H1 (cell line): ENCODE measurements around the gene USP10. TPM values are rescaled to one million over a fixed set of nuclear protein-coding genes. Genes with fewer than 3 reads are reported as not detected.

Experiments used
- CTCF ChIA-PET: fragments of 300-600 bp; sonication (Branson Sonifier 250); formaldehyde crosslinking; loops from one replicate; lab custom pipeline; 2021; ENCODE audit not compliant: partially characterized antibody; lab: Charles Lee
- POLR2A ChIA-PET: fragments of 300-600 bp; sonication (Branson Sonifier 250); formaldehyde crosslinking; loops from one replicate; lab custom pipeline; 2021; ENCODE audit warnings: inconsistent platforms; ENCODE audit not compliant: partially characterized antibody; lab: Charles Lee
- DNase-seq, 2 experiments: peaks; one replicate each; pipeline versions ENCODE4 v3.0.0 to v3.0.0-alpha.2; 2010 to 2022; ENCODE audit warnings: low spot score in 2 of 2, low read depth in 1 of 2, mixed read lengths in 1 of 2
- FAIRE-seq: peaks from 2 replicates; lab custom pipeline; 2011; peaks lifted over from hg19 to GRCh38; lab: Jason Lieb, UNC
- H2AFZ ChIP-seq: 2 replicates; pipeline ENCODE4 v1.8.1; 2012; ENCODE audit warnings: low read length, inconsistent platforms
- H2AK5ac ChIP-seq: 2 replicates; pipeline ENCODE4 v1.6.1; 2013; ENCODE audit warnings: low read depth, low read length
- H2BK120ac ChIP-seq: replicated peaks from 2 replicates; pipeline ENCODE3; 2013; ENCODE audit warnings: low read depth, low read length, inconsistent platforms
- H2BK12ac ChIP-seq: 2 replicates; pipeline ENCODE4 v1.6.1; 2013; ENCODE audit warnings: low read depth, low read length
- H2BK15ac ChIP-seq: 2 replicates; pipeline ENCODE4 v1.6.1; 2013; ENCODE audit warnings: low read length
- H2BK20ac ChIP-seq: 2 replicates; pipeline ENCODE4 v1.6.1; 2013; ENCODE audit warnings: low read length
- H2BK5ac ChIP-seq: 2 replicates; pipeline ENCODE4 v1.6.1; 2013; ENCODE audit warnings: low read depth, low read length
- H3K14ac ChIP-seq: 2 replicates; pipeline ENCODE4 v1.6.1; 2013; ENCODE audit warnings: inconsistent platforms; ENCODE audit not compliant: insufficient read length
- H3K18ac ChIP-seq: 2 replicates; pipeline ENCODE4 v1.6.1; 2013; ENCODE audit warnings: low read length; ENCODE audit errors: extremely low read depth
- H3K23ac ChIP-seq: 2 replicates; pipeline ENCODE4 v1.6.1; 2013; ENCODE audit warnings: inconsistent platforms; ENCODE audit not compliant: insufficient read length
- H3K23me2 ChIP-seq: 2 replicates; pipeline ENCODE4 v1.6.1; 2013; ENCODE audit warnings: low read depth, low read length
- H3K27ac ChIP-seq: 2 replicates; pipeline ENCODE4 v1.6.1; 2011; ENCODE audit warnings: low read depth, low read length, inconsistent platforms
- H3K27me3 ChIP-seq, 4 experiments: replicated peaks in 1 of 4; 1 replicate in 1 of 4; 2 replicates in 3 of 4; pipeline versions ENCODE4 v1.6.1 to v1.8.1; 2011 to 2013; ENCODE audit warnings: low read length in 3 of 4, mild to moderate bottlenecking in 3 of 4, inconsistent platforms in 2 of 4, mixed read lengths in 2 of 4, moderate library complexity in 1 of 4; ENCODE audit not compliant: control insufficient read depth in 3 of 4, insufficient read depth in 3 of 4; ENCODE audit errors: extremely low read depth in 1 of 4
- H3K36me3 ChIP-seq, 4 experiments: 2 replicates each; pipeline versions ENCODE4 v1.6.1 to v1.8.1; 2011 to 2013; ENCODE audit warnings: mild to moderate bottlenecking in 4 of 4, low read length in 3 of 4, moderate library complexity in 2 of 4, control low read depth in 1 of 4, inconsistent platforms in 1 of 4; ENCODE audit not compliant: insufficient read depth in 4 of 4, control insufficient read depth in 2 of 4
- H3K4ac ChIP-seq: replicated peaks from 2 replicates; pipeline ENCODE3; 2013; ENCODE audit warnings: low read length, low read depth, mixed read lengths, inconsistent platforms; ENCODE audit not compliant: insufficient read length
- H3K4me1 ChIP-seq, 4 experiments: replicated peaks in 1 of 4; 1 replicate in 1 of 4; 2 replicates in 3 of 4; pipeline versions ENCODE4 v1.6.1 to v1.8.1; 2011 to 2013; ENCODE audit warnings: low read length in 3 of 4, inconsistent platforms in 2 of 4, mixed read lengths in 1 of 4; ENCODE audit not compliant: insufficient read depth in 4 of 4, control insufficient read depth in 3 of 4
- H3K4me2 ChIP-seq, 2 experiments: 2 replicates each; pipeline versions ENCODE4 v1.6.1 to v1.8.1; 2011 to 2013; ENCODE audit warnings: low read depth in 2 of 2, low read length in 2 of 2, control low read depth in 1 of 2, inconsistent platforms in 1 of 2, mild to moderate bottlenecking in 1 of 2; ENCODE audit not compliant: insufficient read depth in 1 of 2
- H3K4me3 ChIP-seq, 4 experiments: fragments of 200-600, 300-600 bp in 1 of 4; sonication (generic), shearing (Covaris generic), sonication (Bioruptor Twin) in 1 of 4; 2 replicates each; pipeline versions ENCODE4 v1.5.1 to v1.8.1; 2011 to 2016; ENCODE audit warnings: low read length in 4 of 4, low read depth in 3 of 4, control low read depth in 2 of 4, inconsistent platforms in 2 of 4, mild to moderate bottlenecking in 2 of 4, mixed read lengths in 1 of 4, moderate library complexity in 1 of 4; ENCODE audit not compliant: insufficient read depth in 2 of 4; ENCODE audit errors: extremely low read depth in 1 of 4
- H3K56ac ChIP-seq: replicated peaks from 2 replicates; pipeline ENCODE3; 2013; ENCODE audit warnings: low read depth, mild to moderate bottlenecking, mixed read lengths, low read length, inconsistent platforms; ENCODE audit not compliant: insufficient read length
- H3K79me1 ChIP-seq: 2 replicates; pipeline ENCODE4 v1.6.1; 2013; ENCODE audit warnings: low read depth, low read length, control low read depth
- H3K79me2 ChIP-seq, 2 experiments: 2 replicates each; pipeline versions ENCODE4 v1.6.1 to v1.8.1; 2012 to 2013; ENCODE audit warnings: low read length in 2 of 2, mild to moderate bottlenecking in 2 of 2, inconsistent platforms in 1 of 2; ENCODE audit not compliant: insufficient read depth in 2 of 2, control insufficient read depth in 1 of 2
- H3K9ac ChIP-seq, 4 experiments: replicated peaks in 1 of 4; 1 replicate in 1 of 4; 2 replicates in 3 of 4; pipeline versions ENCODE4 v1.6.1 to v1.8.1; 2011 to 2013; ENCODE audit warnings: low read depth in 3 of 4, low read length in 3 of 4, control low read depth in 2 of 4, mild to moderate bottlenecking in 2 of 4, moderate library complexity in 2 of 4, inconsistent platforms in 1 of 4; ENCODE audit errors: extremely low read depth in 1 of 4
- H3K9me3 ChIP-seq, 2 experiments: 2 replicates each; pipeline versions ENCODE4 v1.6.1 to v1.8.1; 2012 to 2013; ENCODE audit warnings: mild to moderate bottlenecking in 2 of 2, moderate library complexity in 2 of 2, control low read depth in 1 of 2, inconsistent platforms in 1 of 2, low read depth in 1 of 2, low read length in 1 of 2, mixed read lengths in 1 of 2; ENCODE audit not compliant: insufficient read depth in 2 of 2
- H4K20me1 ChIP-seq, 2 experiments: replicated peaks in 1 of 2; 2 replicates each; pipeline versions ENCODE3 to v1.8.1; 2011 to 2013; ENCODE audit warnings: inconsistent platforms in 2 of 2, low read length in 2 of 2, mild to moderate bottlenecking in 1 of 2; ENCODE audit not compliant: insufficient read depth in 2 of 2, control insufficient read depth in 1 of 2
- H4K5ac ChIP-seq: 2 replicates; pipeline ENCODE4 v1.6.1; 2013; ENCODE audit warnings: low read length, low read depth, mixed read lengths, inconsistent platforms; ENCODE audit not compliant: insufficient read length
- H4K8ac ChIP-seq: 2 replicates; pipeline ENCODE4 v1.8.0; 2013; ENCODE audit warnings: mild to moderate bottlenecking, moderate library complexity, low read length, inconsistent platforms; ENCODE audit not compliant: insufficient read depth; ENCODE audit errors: extremely low read depth
- H4K91ac ChIP-seq: replicated peaks from 2 replicates; pipeline ENCODE3; 2013; ENCODE audit warnings: low read length, mixed read lengths, inconsistent platforms; ENCODE audit not compliant: insufficient read length
- CHD1 ChIP-seq: IDR thresholded peaks from 2 replicates; pipeline ENCODE4 v1.6.1; 2012; ENCODE audit warnings: low read depth, low read length, improper control_type of control experiment
- JUN ChIP-seq: IDR thresholded peaks from 2 replicates; pipeline ENCODE4 v1.6.1; 2011; ENCODE audit warnings: low read depth, mild to moderate bottlenecking, improper control_type of control experiment, low read length
- KDM4A ChIP-seq: IDR thresholded peaks from one replicate; pipeline ENCODE4 v1.7.1; 2012; ENCODE audit warnings: low read depth, mild to moderate bottlenecking, moderate library complexity, low read length, inconsistent platforms; ENCODE audit not compliant: severe bottlenecking
- NRF1 ChIP-seq: IDR thresholded peaks from 2 replicates; pipeline ENCODE4 v1.6.1; 2011; ENCODE audit warnings: mild to moderate bottlenecking, low read depth, low read length, improper control_type of control experiment
- RBBP5 ChIP-seq: IDR thresholded peaks from 2 replicates; pipeline ENCODE4 v1.7.1; 2012; ENCODE audit warnings: low read depth, mild to moderate bottlenecking, inconsistent platforms, low read length, moderate library complexity, borderline replicate concordance
- RXRA ChIP-seq: IDR thresholded peaks from 2 replicates; pipeline ENCODE4 v1.6.1; 2011; ENCODE audit warnings: low read depth, mild to moderate bottlenecking, low read length, moderate library complexity; ENCODE audit not compliant: insufficient read depth
- SIX5 ChIP-seq: IDR thresholded peaks from 2 replicates; pipeline ENCODE4 v1.6.1; 2011; ENCODE audit warnings: mild to moderate bottlenecking, low read depth, low read length
- YY1 ChIP-seq: IDR thresholded peaks from 2 replicates; pipeline ENCODE4 v1.6.1; 2011; ENCODE audit warnings: low read depth, mild to moderate bottlenecking, low read length
- WGBS, 2 experiments: shearing (Covaris generic) in 1 of 2; methylation state at CpG; one replicate each; pipeline versions ENCODE4 v1.1.6 to v1.1.7; 2013 to 2015; ENCODE audit warnings: low lambda C conversion rate in 2 of 2, mixed read lengths in 2 of 2, inconsistent platforms in 1 of 2, low coverage in 1 of 2, missing lambda C conversion rate in 1 of 2; ENCODE audit not compliant: insufficient replicate concordance in 2 of 2, insufficient coverage in 1 of 2, insufficient read length in 1 of 2; ENCODE audit errors: extremely low coverage in 1 of 2, missing lambda C conversion rate in 1 of 2; 5-methylcytosine and 5-hydroxymethylcytosine counted together
- polyA plus RNA-seq, 7 experiments: library from polyadenylated mRNA; depleted of rRNA in 3 of 7; stranded (reverse) in 5 of 7; unstranded in 2 of 7; fragments of >200 nt in 5 of 7; fragments of 200-250 nt in 2 of 7; gene quantifications; 1 replicate in 5 of 7; 2 replicates in 1 of 7; 4 replicates in 1 of 7; pipeline versions ENCODE4 v1.2.1 to v1.2.3, GENCODE V29; 2011 to 2013; ENCODE audit warnings: missing spikeins in 2 of 7, mixed read lengths in 2 of 7
- total RNA-seq: library from RNA; stranded (reverse); fragmentation: NEBNext Ultra II Directional; extraction: Animal tissue kit (Norgen Biotek cat#: 25700); gene quantifications from 2 replicates; pipeline ENCODE4 v1.2.1, GENCODE V29; 2021

The USP10 gene
- total and polyA plus RNA-seq, 2 of the 8 experiments (the other 6 are each of a cell fraction or from before 2014, with no cell fraction given): 171 to 195 TPM

DNA sequence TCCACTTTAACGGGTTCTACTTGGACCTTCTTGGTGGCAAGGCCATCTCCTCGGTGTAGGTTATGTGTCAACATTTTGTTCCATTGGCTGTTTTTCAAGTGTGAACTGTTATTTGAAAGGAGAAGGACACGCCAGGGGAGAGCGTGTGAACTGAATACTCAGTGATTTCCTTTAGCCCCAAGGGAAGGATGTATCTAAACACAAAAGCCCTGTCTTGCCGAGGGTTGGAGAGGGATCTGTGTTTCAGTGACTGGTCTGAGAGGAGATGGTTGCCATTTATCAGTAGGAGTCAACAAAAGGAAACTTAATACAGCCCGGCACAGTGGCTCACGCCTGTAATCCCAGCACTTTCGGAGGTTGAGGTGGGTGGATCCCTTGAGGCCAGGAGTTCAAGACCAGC, 50.0 kb downstream of the USP10 start:
- Histone ChIP-seq H4K20me1 (peaks cover 17 to 23% of the 10 kb centered on the region in 2 experiments), H3K9me3 (no peaks in the 10 kb centered on the region), H4K91ac (no peak overlapping the region)
- FAIRE-seq: no peak
- 79% methylated on average over 8 of the region's 8 CpGs; no CpG with 5 or more reads in 1 of the 2 experiments for WGBS, 2 experiments
- no peak for TF ChIP-seq RBBP5
- no peak for TF ChIP-seq SIX5
- no peak for TF ChIP-seq NRF1
- no peak for TF ChIP-seq CHD1
- TF ChIP-seq JUN: no peak
- no peak for TF ChIP-seq YY1
- TF ChIP-seq KDM4A: no peak
- no peak for TF ChIP-seq RXRA
- TF ChIP-seq, all 59 proteins: peak for 0
- Histone ChIP-seq H2BK20ac (no peak overlapping the region), H3K27me3 (no peaks in the 10 kb centered on the region), H3K4me3 (no peak overlapping the region), H3K79me1 (peaks cover 7% of the 10 kb centered on the region), H3K56ac (no peak overlapping the region), H2BK12ac (no peak overlapping the region), H3K79me2 (peaks cover under 1 to 96% of the 10 kb centered on the region in 2 experiments), H3K4me2 (no peak overlapping the region), H3K23me2 (no peaks in the 10 kb centered on the region), H3K4me1 (no peaks in the 10 kb centered on the region), H2AK5ac (no peak overlapping the region), H3K14ac (no peak overlapping the region), H4K5ac (no peak overlapping the region), H3K36me3 (peaks cover 0 to 14% (median 5%) of the 10 kb centered on the region in 4 experiments; a peak in 4 of 8 replicates), H2BK5ac (no peak overlapping the region), H3K4ac (no peak overlapping the region), H2BK15ac (no peak overlapping the region), H3K23ac (no peak overlapping the region), H4K8ac (no peak overlapping the region), H3K27ac (no peak overlapping the region), H3K9ac (no peak overlapping the region), H3K18ac (no peak overlapping the region), H2BK120ac (no peak overlapping the region), H2AFZ (no peak overlapping the region)
- ChIA-PET POLR2A (interaction anchor here (0.7 kb wide), 1 partner anchor 12 kb away, joined by 3 read pairs; no protein-coding TSS in a partner anchor), CTCF (interaction anchor here (0.6 to 8.3 kb wide), 7 partner anchors 11 to 485 kb away, joined by 3 to 137 read pairs (median 9); no protein-coding TSS in a partner anchor)
- no peak for DNase-seq
